Effector memory CD4-positive, alpha-beta T cell (primary cell): ENCODE measurements around the gene SIPA1.

ENCODE experiments used
- DNase-seq, 3 donors: peaks; one replicate each; pipeline ENCODE4 v3.0.0-alpha.2; 2020
- H3K27ac ChIP-seq: 2 replicates; pipeline ENCODE4 v1.7.0; 2013; ENCODE audit warnings: mild to moderate bottlenecking, low read length, moderate library complexity; ENCODE audit not compliant: insufficient read depth, poor library complexity, severe bottlenecking
- H3K27me3 ChIP-seq: replicated peaks from 2 replicates; pipeline ENCODE4 v1.7.0; 2013; ENCODE audit warnings: mild to moderate bottlenecking, low read length; ENCODE audit not compliant: insufficient read depth, control insufficient read depth, poor library complexity, severe bottlenecking
- H3K36me3 ChIP-seq: 2 replicates; pipeline ENCODE4 v1.7.0; 2013; ENCODE audit warnings: mild to moderate bottlenecking, low read length, moderate library complexity; ENCODE audit not compliant: control insufficient read depth, insufficient read depth
- H3K4me1 ChIP-seq: 2 replicates; pipeline ENCODE4 v1.7.0; 2013; ENCODE audit warnings: low read length, mild to moderate bottlenecking; ENCODE audit not compliant: control insufficient read depth, insufficient read depth, poor library complexity, severe bottlenecking
- H3K4me3 ChIP-seq: 2 replicates; pipeline ENCODE4 v1.7.0; 2013; ENCODE audit warnings: low read length, low read depth, mild to moderate bottlenecking; ENCODE audit not compliant: insufficient read depth, poor library complexity, severe bottlenecking
- H3K9me3 ChIP-seq: 2 replicates; pipeline ENCODE4 v1.7.0; 2013; ENCODE audit warnings: mild to moderate bottlenecking, low read length, moderate library complexity; ENCODE audit not compliant: control insufficient read depth

The SIPA1 gene

GRCh38 chr11:65643971-65644370, 6.1 kb downstream of the SIPA1 start:
- H3K4me3 ChIP-seq = no peak overlapping the region
- peak overlapping the region; percentile 14 for H3K27ac ChIP-seq
- H3K9me3 ChIP-seq = no peaks in the 10 kb centered on the region
- no peaks in the 10 kb centered on the region for H3K27me3 ChIP-seq
- DNase-seq = no peak
- H3K4me1 ChIP-seq = peaks cover 32% of the 10 kb centered on the region
- peaks cover 54% of the 10 kb centered on the region for H3K36me3 ChIP-seq

GRCh38 chr11:65644837-65645236, 6.9 kb downstream of the SIPA1 start:
- no peak overlapping the region for H3K4me3 ChIP-seq
- no peak overlapping the region for H3K27ac ChIP-seq
- no peak for DNase-seq
- H3K36me3 ChIP-seq = peaks cover 62% of the 10 kb centered on the region
- no peaks in the 10 kb centered on the region for H3K9me3 ChIP-seq
- peaks cover 23% of the 10 kb centered on the region for H3K4me1 ChIP-seq
- H3K27me3 ChIP-seq = no peaks in the 10 kb centered on the region

GRCh38 chr11:65645710-65646109, 7.8 kb downstream of the SIPA1 start:
- H3K27me3 ChIP-seq = no peaks in the 10 kb centered on the region
- H3K9me3 ChIP-seq = no peaks in the 10 kb centered on the region
- H3K4me1 ChIP-seq = peaks cover 15% of the 10 kb centered on the region
- peaks cover 71% of the 10 kb centered on the region for H3K36me3 ChIP-seq
- DNase-seq = no peak
- no peak overlapping the region for H3K27ac ChIP-seq
- no peak overlapping the region for H3K4me3 ChIP-seq

- Histone ChIP-seq H3K4me3 (no peak overlapping the region), H3K27me3 (no peaks in the 10 kb centered on the region), H3K9me3 (no peaks in the 10 kb centered on the region), H3K27ac (no peak overlapping the region), H3K36me3 (peaks cover 73% of the 10 kb centered on the region), H3K4me1 (peaks cover 8% of the 10 kb centered on the region)
- no peak for DNase-seq
These were observed 8.5 kb downstream of the SIPA1 start for GRCh38 chr11:65646288-65646957.

- no peak for DNase-seq
- Histone ChIP-seq H3K9me3 (no peaks in the 10 kb centered on the region), H3K4me1 (peaks cover 7% of the 10 kb centered on the region), H3K27me3 (no peaks in the 10 kb centered on the region), H3K36me3 (peaks cover 67% of the 10 kb centered on the region), H3K27ac (no peak overlapping the region), H3K4me3 (no peak overlapping the region)
These were observed 9.2 kb downstream of the SIPA1 start for GRCh38 chr11:65646958-65647701.

- no peak for DNase-seq
- H3K9me3 ChIP-seq = no peaks in the 10 kb centered on the region
- no peak overlapping the region for H3K4me3 ChIP-seq
- H3K27ac ChIP-seq = no peak overlapping the region
- H3K36me3 ChIP-seq = peaks cover 53% of the 10 kb centered on the region
- H3K4me1 ChIP-seq = peaks cover 20% of the 10 kb centered on the region
- H3K27me3 ChIP-seq = no peaks in the 10 kb centered on the region
These were observed 11.1 kb downstream of the SIPA1 start for GRCh38 chr11:65648997-65649493.

GRCh38 chr11:65649656-65650546, 12.0 kb downstream of the SIPA1 start:
- DNase-seq = no peak
- Histone ChIP-seq H3K9me3 (no peaks in the 10 kb centered on the region), H3K4me1 (peaks cover 24% of the 10 kb centered on the region), H3K27me3 (no peaks in the 10 kb centered on the region), H3K27ac (no peak overlapping the region), H3K4me3 (no peak overlapping the region), H3K36me3 (peaks cover 51% of the 10 kb centered on the region)

- Histone ChIP-seq H3K27ac (peak overlapping the region; percentile 97), H3K36me3 (peaks cover 51% of the 10 kb centered on the region), H3K9me3 (no peaks in the 10 kb centered on the region), H3K4me1 (peaks cover 24% of the 10 kb centered on the region), H3K27me3 (no peaks in the 10 kb centered on the region), H3K4me3 (no peak overlapping the region)
- DNase-seq = no peak
These were observed 12.8 kb downstream of the SIPA1 start for GRCh38 chr11:65650547-65651338.

- peaks cover 24% of the 10 kb centered on the region for H3K4me1 ChIP-seq
- H3K27me3 ChIP-seq = no peaks in the 10 kb centered on the region
- no peak overlapping the region for H3K4me3 ChIP-seq
- H3K36me3 ChIP-seq = peaks cover 51% of the 10 kb centered on the region
- H3K27ac ChIP-seq = peak overlapping the region; percentile 97
- no peak for DNase-seq
- no peaks in the 10 kb centered on the region for H3K9me3 ChIP-seq
These were observed 13.4 kb downstream of the SIPA1 start for GRCh38 chr11:65651339-65651588.
